Measurements from ENCODE around the gene SLC35A5. TPM values are rescaled to one million over a fixed set of nuclear protein-coding genes. Genes with fewer than 3 reads are reported as not detected.

The SLC35A5 gene
- total RNA-seq, 1 experiment from 2014 or later, result 46.5 TPM

GRCh38 chr3:112587336-112587735, 25.5 kb downstream of the SLC35A5 start:
- Histone ChIP-seq H3K36me3 (peaks cover 17% of the 10 kb centered on the region), H3K4me3 (no peak overlapping the region), H3K4me1 (replicated peaks) (no peaks in the 10 kb centered on the region), H3K27me3 (replicated peaks) (no peaks in the 10 kb centered on the region), H3K9me3 (replicated peaks) (no peaks in the 10 kb centered on the region), H3K27ac (no peak overlapping the region)
- no peak for DNase-seq (ENCODE audit: low read depth in 1 of 2, low spot score in 2 of 2)

- Histone ChIP-seq H3K9me3 (replicated peaks) (no peaks in the 10 kb centered on the region), H3K27me3 (replicated peaks) (no peaks in the 10 kb centered on the region), H3K4me3 (no peak overlapping the region), H3K27ac (no peak overlapping the region), H3K4me1 (replicated peaks) (no peaks in the 10 kb centered on the region), H3K36me3 (peaks cover 6% of the 10 kb centered on the region; the same call in 1 of the 2 replicates)
- DNase-seq (ENCODE audit: low read depth in 1 of 2, low spot score in 2 of 2), result no peak
These were observed 31.4 kb downstream of the SLC35A5 start for GRCh38 chr3:112593258-112593657.

GRCh38 chr3:112594856-112595255, 33.0 kb downstream of the SLC35A5 start:
- Histone ChIP-seq H3K4me3 (no peak overlapping the region), H3K36me3 (peaks cover 6% of the 10 kb centered on the region; the same call in 1 of the 2 replicates), H3K27ac (no peak overlapping the region), H3K4me1 (replicated peaks) (no peaks in the 10 kb centered on the region), H3K27me3 (replicated peaks) (no peaks in the 10 kb centered on the region), H3K9me3 (replicated peaks) (no peaks in the 10 kb centered on the region)
- no peak for DNase-seq (ENCODE audit: low read depth in 1 of 2, low spot score in 2 of 2)

GRCh38 chr3:112597945-112598344, 36.1 kb downstream of the SLC35A5 start:
- no peaks in the 10 kb centered on the region for H3K27me3 ChIP-seq (replicated peaks)
- H3K27ac ChIP-seq, result no peak overlapping the region
- no peaks in the 10 kb centered on the region for H3K4me1 ChIP-seq (replicated peaks)
- no peaks in the 10 kb centered on the region for H3K9me3 ChIP-seq (replicated peaks)
- peaks cover 6% of the 10 kb centered on the region; the same call in 1 of the 2 replicates for H3K36me3 ChIP-seq
- no peak overlapping the region for H3K4me3 ChIP-seq
- DNase-seq (ENCODE audit: low read depth in 1 of 2, low spot score in 2 of 2), result no peak

- Histone ChIP-seq H3K27ac (no peak overlapping the region), H3K4me3 (no peak overlapping the region), H3K36me3 (peaks cover 3% of the 10 kb centered on the region; the same call in 1 of the 2 replicates), H3K9me3 (replicated peaks) (no peaks in the 10 kb centered on the region), H3K4me1 (replicated peaks) (no peaks in the 10 kb centered on the region), H3K27me3 (replicated peaks) (no peaks in the 10 kb centered on the region)
- DNase-seq (ENCODE audit: low read depth in 1 of 2, low spot score in 2 of 2), result no peak
These were observed 36.9 kb downstream of the SLC35A5 start for GRCh38 chr3:112598731-112599130.

- Histone ChIP-seq H3K36me3 (peaks cover 15% of the 10 kb centered on the region), H3K9me3 (replicated peaks) (no peaks in the 10 kb centered on the region), H3K4me1 (replicated peaks) (peaks cover 14% of the 10 kb centered on the region), H3K27me3 (replicated peaks) (no peaks in the 10 kb centered on the region), H3K27ac (no peak overlapping the region), H3K4me3 (no peak overlapping the region)
- DNase-seq (ENCODE audit: low read depth in 1 of 2, low spot score in 2 of 2), result no peak
These were observed 40.5 kb downstream of the SLC35A5 start for GRCh38 chr3:112602217-112602838.

GRCh38 chr3:112604536-112604935, 42.7 kb downstream of the SLC35A5 start:
- Histone ChIP-seq H3K27me3 (replicated peaks) (no peaks in the 10 kb centered on the region), H3K27ac (0 out of 2 replicates have a peak overlapping the region, but pooled peaks have one; percentile 14), H3K36me3 (peaks cover 15% of the 10 kb centered on the region), H3K4me3 (no peak overlapping the region), H3K9me3 (replicated peaks) (no peaks in the 10 kb centered on the region), H3K4me1 (replicated peaks) (peaks cover 14% of the 10 kb centered on the region)
- DNase-seq (ENCODE audit: low read depth in 1 of 2, low spot score in 2 of 2), result peak in 1 of 2 experiments; percentile 11

GRCh38 chr3:112605285-112605684, 43.4 kb downstream of the SLC35A5 start:
- no peak for DNase-seq (ENCODE audit: low read depth in 1 of 2, low spot score in 2 of 2)
- Histone ChIP-seq H3K27ac (0 out of 2 replicates have a peak overlapping the region, but pooled peaks have one; percentile 14), H3K27me3 (replicated peaks) (no peaks in the 10 kb centered on the region), H3K9me3 (replicated peaks) (no peaks in the 10 kb centered on the region), H3K4me1 (replicated peaks) (peaks cover 14% of the 10 kb centered on the region), H3K36me3 (peaks cover 22% of the 10 kb centered on the region), H3K4me3 (no peak overlapping the region)

- Histone ChIP-seq H3K9me3 (replicated peaks) (no peaks in the 10 kb centered on the region), H3K27me3 (replicated peaks) (no peaks in the 10 kb centered on the region), H3K4me1 (replicated peaks) (peaks cover 14% of the 10 kb centered on the region), H3K4me3 (no peak overlapping the region), H3K27ac (no peak overlapping the region), H3K36me3 (peaks cover 23% of the 10 kb centered on the region)
- DNase-seq (ENCODE audit: low read depth in 1 of 2, low spot score in 2 of 2), result no peak
These were observed 44.3 kb downstream of the SLC35A5 start for GRCh38 chr3:112606098-112606497.

- Histone ChIP-seq H3K36me3 (peaks cover 23% of the 10 kb centered on the region), H3K27me3 (replicated peaks) (no peaks in the 10 kb centered on the region), H3K27ac (no peak overlapping the region), H3K4me1 (replicated peaks) (peaks cover 14% of the 10 kb centered on the region), H3K4me3 (no peak overlapping the region), H3K9me3 (replicated peaks) (no peaks in the 10 kb centered on the region)
- DNase-seq (ENCODE audit: low read depth in 1 of 2, low spot score in 2 of 2), result no peak
These were observed 46.0 kb downstream of the SLC35A5 start for GRCh38 chr3:112607863-112608262.

- DNase-seq (ENCODE audit: low read depth in 1 of 2, low spot score in 2 of 2), result no peak
- peaks cover 27% of the 10 kb centered on the region for H3K36me3 ChIP-seq
- H3K4me1 ChIP-seq (replicated peaks), result peaks cover 4% of the 10 kb centered on the region
- H3K4me3 ChIP-seq, result no peak overlapping the region
- no peak overlapping the region for H3K27ac ChIP-seq
- H3K27me3 ChIP-seq (replicated peaks), result no peaks in the 10 kb centered on the region
- no peaks in the 10 kb centered on the region for H3K9me3 ChIP-seq (replicated peaks)
These were observed 48.3 kb downstream of the SLC35A5 start for GRCh38 chr3:112610121-112610520.

- Histone ChIP-seq H3K4me3 (no peak overlapping the region), H3K27me3 (replicated peaks) (no peaks in the 10 kb centered on the region), H3K4me1 (replicated peaks) (no peaks in the 10 kb centered on the region), H3K36me3 (peaks cover 12% of the 10 kb centered on the region), H3K27ac (no peak overlapping the region), H3K9me3 (replicated peaks) (no peaks in the 10 kb centered on the region)
- DNase-seq (ENCODE audit: low read depth in 1 of 2, low spot score in 2 of 2), result no peak
These were observed 50.1 kb downstream of the SLC35A5 start for GRCh38 chr3:112611752-112612515.

GRCh38 chr3:112615989-112616731, 54.3 kb downstream of the SLC35A5 start:
- DNase-seq (ENCODE audit: low read depth in 1 of 2, low spot score in 2 of 2), result no peak
- no peak overlapping the region for H3K4me3 ChIP-seq
- H3K36me3 ChIP-seq, result peaks cover 10% of the 10 kb centered on the region; the same call in 1 of the 2 replicates
- H3K27me3 ChIP-seq (replicated peaks), result no peaks in the 10 kb centered on the region
- H3K9me3 ChIP-seq (replicated peaks), result no peaks in the 10 kb centered on the region
- no peak overlapping the region for H3K27ac ChIP-seq
- no peaks in the 10 kb centered on the region for H3K4me1 ChIP-seq (replicated peaks)

GRCh38 chr3:112617285-112617684, 55.4 kb downstream of the SLC35A5 start:
- no peak overlapping the region for H3K27ac ChIP-seq
- no peaks in the 10 kb centered on the region for H3K4me1 ChIP-seq (replicated peaks)
- peaks cover 10% of the 10 kb centered on the region; the same call in 1 of the 2 replicates for H3K36me3 ChIP-seq
- no peak for DNase-seq (ENCODE audit: low read depth in 1 of 2, low spot score in 2 of 2)
- no peaks in the 10 kb centered on the region for H3K27me3 ChIP-seq (replicated peaks)
- no peaks in the 10 kb centered on the region for H3K9me3 ChIP-seq (replicated peaks)
- H3K4me3 ChIP-seq, result no peak overlapping the region

All from SJSA1 (cell line).